ENCODE measurements around the gene NUP188.

DNA sequence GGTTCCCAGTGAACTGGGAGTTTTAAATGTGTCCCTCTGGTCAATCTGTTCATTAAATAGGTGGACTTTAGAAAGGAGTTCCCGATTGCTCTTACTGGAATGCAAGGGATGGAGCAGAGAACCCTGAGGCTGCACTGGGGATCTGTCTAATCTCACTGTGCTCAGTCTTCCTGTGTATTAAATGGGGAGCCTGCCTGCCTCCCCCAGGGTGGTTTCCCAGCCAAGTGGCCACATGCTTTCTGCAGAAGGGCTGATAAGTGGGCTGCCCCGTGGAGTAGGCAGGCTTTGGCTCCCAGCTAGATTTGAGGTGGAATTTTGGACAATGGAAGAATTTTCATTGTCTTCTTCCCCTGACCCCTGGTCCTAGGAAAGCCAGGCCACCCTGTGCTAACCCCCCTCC is 40.8 kb upstream of the NUP188 start:
- TF ChIP-seq EZH2phosphoT487 (IDR thresholded peaks at IDR 0.05; ENCODE audit: borderline replicate concordance, low read length), result no peak
- TF ChIP-seq, protein P1, sequence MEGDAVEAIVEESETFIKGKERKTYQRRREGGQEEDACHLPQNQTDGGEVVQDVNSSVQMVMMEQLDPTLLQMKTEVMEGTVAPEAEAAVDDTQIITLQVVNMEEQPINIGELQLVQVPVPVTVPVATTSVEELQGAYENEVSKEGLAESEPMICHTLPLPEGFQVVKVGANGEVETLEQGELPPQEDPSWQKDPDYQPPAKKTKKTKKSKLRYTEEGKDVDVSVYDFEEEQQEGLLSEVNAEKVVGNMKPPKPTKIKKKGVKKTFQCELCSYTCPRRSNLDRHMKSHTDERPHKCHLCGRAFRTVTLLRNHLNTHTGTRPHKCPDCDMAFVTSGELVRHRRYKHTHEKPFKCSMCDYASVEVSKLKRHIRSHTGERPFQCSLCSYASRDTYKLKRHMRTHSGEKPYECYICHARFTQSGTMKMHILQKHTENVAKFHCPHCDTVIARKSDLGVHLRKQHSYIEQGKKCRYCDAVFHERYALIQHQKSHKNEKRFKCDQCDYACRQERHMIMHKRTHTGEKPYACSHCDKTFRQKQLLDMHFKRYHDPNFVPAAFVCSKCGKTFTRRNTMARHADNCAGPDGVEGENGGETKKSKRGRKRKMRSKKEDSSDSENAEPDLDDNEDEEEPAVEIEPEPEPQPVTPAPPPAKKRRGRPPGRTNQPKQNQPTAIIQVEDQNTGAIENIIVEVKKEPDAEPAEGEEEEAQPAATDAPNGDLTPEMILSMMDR (IDR thresholded peaks at IDR 0.05; ENCODE audit: low read depth, low read length, poor library complexity, severe bottlenecking), result no peak

All from DOHH2 (cell line).